NCI-H524 treated with DMSO at 0.1 percent for 48 hours (cell line): ENCODE measurements around the gene HOXB2.
"Not testable (repeated sequence)": the region's sequence is repeated elsewhere in the genome, so short reads cannot be mapped to it uniquely, and the experiment has no call there.

Experiments used
- DNase-seq: peaks from one replicate; lab custom pipeline; 2025; lab: John Stamatoyannopoulos, UW

The HOXB2 gene

DNA sequence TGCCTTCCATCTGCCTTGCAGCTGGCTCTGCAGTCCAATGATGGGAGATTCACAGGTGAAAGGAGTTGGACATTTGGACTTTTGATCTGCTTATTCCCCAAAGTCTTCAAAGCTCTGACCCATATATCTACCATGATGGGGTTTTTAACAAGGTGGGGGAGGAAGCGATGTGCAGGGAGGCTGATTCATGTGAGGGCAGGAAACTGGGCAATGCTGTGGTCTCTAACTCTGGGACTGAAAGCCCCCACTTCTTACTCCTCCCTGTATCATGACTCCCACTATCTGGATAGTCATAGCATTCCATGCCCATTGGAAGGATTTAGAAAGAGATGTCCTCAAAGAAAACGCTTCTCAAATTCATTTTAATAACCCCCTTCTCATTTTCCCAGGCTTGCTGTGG lies 30.4 kb downstream of the HOXB2 start:
- DNase-seq = no peak

DNA sequence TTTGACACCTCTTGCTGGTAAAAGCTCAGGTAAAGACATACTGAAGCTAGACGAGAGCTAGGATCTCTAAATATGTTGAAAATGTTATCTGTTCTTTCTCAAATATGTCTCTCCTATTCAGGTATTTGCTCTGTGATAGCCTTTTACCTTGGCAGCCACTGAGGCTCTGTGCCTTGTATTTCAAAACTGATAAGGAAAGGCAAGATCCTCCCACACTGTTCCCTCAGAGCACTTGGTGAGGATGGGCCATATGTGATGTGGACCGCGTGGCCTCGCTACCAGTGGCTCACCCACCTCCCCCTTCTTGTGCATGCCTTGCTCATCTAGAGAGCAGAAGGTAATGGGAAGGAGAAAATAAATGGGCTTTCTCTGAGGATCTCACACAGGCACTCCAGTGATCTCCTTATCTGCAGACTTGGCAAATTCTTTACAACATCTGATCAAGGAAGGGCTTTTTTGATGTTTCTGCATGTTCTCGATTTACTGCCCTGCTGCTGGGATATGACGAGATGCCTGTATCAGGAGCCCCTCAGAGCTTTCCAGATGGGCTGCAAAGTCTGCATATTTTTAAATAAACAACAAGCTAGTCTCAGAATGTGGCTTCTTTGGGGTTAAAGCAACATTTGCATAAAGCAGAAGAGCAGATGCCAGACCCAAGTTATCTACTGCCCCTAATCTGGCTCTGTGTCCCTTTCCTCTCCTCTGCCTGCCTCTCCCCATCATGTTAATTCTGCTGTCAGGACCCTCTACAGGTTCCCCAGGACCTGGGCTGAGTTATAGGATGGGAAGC lies 31.0 kb downstream of the HOXB2 start:
- DNase-seq = no peak

DNA sequence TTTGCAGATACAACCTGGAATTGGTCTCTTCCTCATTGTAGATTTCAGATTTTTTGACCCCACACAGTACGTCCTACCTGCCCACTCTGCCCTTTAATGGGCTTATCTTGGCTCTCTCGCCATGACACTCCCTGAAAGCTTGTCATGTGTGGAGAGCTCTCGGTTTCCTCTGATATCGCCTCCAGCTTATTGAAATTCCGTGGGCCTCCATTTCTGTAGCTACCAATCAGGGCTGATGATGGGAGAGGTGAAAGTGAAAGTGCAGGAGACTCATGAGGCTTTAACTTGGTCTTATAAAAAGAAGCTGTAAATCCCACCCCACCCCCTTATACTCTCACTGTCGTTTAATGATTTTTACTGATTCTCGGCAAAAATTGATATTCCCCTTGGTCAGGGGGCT lies 31.8 kb downstream of the HOXB2 start:
- no peak for DNase-seq

DNA sequence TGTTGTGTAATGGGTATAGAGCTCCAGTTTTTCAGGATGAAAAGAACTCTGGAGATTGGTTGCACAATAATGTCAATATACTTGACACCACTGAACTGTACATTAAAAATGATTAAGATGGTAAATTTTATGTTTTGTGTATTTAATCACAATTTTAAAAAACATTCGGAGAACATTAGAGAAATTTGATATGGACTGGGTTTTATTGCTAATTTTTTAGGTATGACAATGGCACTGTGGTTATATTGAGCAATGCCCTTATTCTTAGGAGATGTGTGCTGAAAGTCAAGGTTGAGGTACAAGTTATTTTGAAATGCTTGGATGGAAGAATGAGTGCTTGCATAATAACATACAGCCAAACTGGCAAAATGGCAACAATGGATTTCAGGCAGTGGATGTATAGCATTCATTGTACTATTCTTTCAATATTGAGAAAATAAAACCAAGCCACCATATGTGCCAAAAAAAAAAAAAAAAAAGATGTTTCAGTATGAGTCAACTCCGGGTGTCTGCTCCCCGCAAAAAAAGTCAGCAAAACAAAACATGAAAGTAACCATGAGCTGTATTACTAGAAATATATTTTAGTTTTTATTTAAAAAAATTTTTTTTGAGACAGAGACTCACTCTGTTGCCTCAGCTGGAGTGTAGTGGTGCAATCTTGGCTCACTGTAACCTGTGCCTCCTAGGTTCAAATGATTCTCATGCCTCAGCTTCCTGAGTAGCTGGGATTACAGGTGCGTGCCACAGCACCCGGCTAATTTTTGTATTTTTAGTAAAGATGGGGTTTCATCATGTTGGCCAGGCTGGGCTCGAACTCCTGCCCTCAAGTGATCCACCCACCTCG lies 33.9 kb downstream of the HOXB2 start:
- DNase-seq = no peak

DNA sequence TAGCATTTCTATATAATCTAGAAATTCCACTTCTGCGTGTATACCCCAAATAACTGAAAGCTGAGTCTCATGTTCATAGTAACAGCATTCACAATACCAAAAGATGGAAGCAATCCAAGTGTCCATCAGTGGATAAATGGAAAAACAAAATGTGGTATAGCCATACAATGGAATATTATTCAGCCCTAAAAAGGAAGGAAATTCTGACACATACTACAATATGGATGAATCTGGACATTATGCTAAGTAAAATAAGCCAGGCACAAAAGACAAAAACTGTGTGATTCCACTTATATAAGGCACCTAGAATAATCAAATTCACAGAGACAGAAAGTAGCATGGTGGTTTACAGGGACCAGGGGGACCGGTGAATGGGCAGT lies 34.5 kb downstream of the HOXB2 start:
- no peak for DNase-seq

DNA sequence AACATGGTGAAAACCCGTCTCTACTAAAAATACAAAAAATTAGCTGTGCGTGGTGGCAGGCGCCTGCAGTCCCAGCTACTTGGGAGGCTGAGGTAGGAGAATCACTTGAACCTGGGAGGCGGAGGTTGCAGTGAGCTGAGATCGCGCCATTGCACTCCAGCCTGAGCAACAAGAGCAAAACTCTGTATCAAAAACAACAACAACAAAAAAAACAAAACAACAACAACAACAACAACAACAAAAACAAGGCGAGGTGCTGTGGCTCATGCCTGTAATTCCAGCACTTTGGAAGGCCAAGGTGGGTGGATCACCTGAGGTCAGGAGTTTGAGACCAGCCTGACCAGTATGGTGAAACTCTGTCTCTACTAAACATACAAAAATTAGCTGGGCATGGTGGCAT lies 35.2 kb downstream of the HOXB2 start:
- DNase-seq = not testable (repeated sequence)

DNA sequence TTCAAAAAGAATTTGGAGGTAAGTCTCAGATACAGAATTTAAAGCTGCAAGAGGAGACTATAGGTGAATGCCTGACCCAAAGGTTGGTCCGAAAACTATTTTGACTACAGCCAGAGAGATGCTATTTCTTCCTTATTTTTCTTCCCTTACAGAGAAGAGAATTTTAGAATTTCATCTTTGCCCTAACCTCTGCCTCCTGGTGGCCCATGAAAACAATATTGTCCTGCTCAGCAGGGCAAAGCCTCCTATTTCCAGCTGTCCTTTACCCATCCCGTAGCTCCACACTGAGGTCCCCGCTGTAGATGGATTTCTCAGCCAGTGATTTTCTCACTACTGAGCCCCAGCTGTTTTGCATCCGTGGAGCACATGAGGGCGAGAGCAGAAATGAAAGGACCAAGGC lies 38.7 kb downstream of the HOXB2 start:
- no peak for DNase-seq

DNA sequence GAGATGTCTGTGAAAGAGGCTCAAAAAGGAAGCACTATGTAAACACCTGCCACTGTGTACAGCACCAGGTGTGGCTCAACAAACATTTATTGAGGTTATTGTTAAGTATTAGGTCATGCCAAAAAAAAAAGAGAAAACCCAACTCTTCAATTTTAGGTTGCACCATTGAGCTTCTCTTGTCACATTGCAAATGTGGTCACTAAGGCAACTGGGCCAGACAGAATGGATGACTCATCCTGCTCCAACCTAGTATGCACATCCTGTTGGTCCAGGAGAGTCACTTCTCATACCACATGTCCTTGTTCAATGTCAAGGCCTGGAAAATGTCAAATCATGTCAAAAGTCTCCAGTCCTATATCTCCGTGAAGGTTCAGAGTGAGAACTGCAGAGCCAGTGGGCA lies 39.1 kb downstream of the HOXB2 start:
- no peak for DNase-seq

DNA sequence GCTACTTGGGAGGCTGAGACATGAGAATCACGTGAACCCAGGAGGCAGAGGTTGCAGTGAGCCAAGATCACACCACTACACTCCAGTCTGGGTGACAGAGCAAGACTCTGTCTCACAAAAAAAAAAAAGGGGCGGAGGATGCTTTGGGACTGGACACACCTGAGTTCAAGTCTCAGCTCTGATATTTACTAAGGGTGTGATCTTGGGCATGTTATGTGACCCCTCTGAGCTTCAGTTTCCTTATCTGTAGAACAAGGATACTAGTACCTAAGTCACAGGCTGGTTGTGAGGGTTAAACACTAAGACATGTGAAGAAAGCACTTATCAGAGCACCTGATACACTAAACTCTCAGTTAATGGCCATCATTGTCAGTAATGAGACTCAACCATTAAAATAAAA lies 40.0 kb downstream of the HOXB2 start:
- no peak for DNase-seq

DNA sequence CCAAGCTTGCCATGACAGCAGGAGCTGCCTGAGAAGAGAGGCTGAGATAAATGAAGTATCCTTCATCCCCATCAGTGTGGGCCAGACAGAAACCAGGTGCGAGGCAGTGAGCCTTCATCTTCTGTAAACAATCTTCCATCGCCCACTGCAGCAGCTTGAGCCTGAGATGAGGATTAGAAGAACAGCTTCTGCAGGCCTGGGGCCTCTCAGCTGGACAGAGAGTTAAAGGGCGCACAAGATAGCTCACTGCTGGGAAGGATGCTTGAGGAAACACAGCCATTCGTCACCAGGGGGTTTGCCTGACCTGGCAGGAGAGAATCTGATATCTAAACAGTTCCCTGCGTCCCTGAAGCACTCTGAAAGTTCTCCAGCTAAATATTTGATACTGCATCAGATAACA lies 41.2 kb downstream of the HOXB2 start:
- DNase-seq = no peak

DNA sequence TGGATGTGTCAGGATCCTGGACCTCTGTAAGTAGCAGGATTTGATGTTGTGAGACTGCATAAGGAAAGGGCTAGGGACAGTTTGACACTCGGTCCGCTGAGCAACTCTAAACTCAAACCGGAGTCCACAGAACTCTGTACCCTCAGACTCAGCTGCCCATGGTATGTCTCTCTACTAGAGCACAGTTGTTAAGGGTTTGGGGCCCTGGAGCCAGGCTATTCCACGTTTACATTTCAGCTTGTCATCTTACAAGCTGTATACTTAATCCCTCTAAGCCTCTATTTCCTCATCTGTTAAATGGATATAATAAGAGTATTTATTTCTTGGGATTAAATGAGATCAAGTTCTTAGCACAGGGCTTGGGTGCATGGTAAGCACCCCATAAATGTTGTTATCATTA lies 42.0 kb downstream of the HOXB2 start:
- no peak for DNase-seq

DNA sequence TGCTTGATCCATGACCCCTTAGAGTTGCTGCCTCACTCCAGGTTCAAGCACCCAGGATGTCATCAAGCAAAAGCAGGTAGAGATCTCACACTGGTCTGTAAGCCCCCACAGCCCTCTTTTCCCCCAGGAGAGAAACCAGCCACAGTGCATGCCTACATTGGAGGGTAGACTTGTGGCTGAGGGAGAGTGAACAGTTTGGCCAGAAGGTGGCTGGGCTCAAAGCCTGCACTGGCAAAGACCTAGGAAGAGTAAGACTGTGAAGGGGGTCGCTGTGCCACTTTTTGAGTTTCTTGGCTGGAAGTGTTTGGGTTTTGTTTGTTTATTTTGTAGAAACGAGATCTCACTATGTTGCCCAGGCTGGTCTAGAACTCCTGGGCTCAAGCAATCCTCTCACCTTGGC lies 42.6 kb downstream of the HOXB2 start:
- no peak for DNase-seq

DNA sequence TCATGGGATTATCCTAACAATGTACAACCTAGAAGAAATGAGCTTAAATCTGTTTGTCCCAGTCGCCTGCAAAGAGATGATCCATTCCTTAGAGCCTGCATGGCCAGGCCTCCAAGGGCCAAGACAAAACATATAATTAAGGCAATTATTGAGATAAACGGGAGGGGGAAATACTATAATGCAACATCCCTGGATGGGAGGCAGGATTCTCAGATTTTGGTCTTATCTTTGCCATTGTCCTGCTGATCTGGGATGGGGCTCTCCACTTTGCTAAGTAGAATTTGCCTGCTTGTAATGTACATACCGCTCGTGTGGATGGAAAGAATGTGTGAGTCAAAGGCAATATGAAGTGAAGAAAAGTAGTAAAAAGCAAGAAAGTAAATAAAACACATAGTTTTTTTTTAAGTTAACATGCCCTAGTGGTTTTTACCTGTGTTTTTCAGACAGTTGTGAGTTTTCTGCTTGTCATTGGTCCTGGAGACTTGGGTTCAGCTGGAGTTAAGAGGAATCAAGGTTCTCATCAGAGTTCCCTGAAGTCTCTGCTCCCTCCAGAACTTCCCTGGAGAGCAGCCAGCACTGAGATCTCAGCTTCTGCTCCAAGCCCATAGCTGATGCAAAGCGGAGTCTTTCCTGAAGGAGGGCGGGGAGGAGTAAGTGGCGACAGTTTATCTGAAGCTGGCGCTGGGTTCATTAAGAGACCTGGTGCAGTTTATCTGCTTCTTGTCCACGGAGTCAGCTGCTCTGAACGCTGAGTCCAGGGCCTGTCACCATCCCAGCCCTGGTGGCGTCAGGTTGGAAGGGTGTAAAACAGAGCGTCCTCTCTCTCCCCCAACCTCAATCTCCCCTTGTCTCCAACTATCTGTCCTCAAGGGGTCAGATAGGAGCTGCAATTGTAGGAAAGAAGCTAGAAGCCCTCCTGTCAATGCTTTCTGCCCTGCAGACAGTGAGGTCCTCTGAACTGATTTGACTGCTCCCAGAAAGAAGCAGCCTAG lies 44.2 kb downstream of the HOXB2 start:
- no peak for DNase-seq

DNA sequence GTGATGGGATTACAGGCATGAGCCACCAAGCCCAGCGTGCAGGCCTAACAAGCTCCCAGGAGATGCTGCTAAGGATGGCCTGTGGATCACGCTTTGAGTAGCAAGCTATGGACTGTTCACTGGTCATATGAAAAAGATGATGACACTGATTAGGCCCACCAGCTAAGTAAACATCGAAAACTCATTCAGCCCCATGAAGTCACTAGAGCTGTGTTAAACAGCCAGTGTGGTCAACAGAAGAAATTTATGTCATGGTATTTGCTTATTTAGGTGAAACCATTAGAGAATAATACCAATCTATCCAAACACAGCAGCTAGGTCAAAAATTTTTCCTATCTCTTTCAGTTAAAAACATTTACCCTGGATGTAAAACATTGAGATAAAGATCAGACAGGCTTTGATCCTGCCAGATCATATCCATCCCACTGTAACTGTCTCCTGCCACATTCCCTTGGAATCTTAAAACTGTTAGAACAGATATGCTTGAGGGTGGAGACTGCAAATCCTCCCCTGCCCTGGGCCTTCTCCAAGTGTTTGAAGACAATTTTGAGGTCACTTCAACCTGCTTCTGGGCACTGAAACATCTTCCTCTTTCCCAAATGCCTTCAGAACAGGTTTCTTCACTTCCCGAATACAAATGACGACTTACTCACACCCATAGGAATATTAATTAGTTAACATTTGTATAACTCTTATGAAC lies 45.0 kb downstream of the HOXB2 start:
- no peak for DNase-seq

DNA sequence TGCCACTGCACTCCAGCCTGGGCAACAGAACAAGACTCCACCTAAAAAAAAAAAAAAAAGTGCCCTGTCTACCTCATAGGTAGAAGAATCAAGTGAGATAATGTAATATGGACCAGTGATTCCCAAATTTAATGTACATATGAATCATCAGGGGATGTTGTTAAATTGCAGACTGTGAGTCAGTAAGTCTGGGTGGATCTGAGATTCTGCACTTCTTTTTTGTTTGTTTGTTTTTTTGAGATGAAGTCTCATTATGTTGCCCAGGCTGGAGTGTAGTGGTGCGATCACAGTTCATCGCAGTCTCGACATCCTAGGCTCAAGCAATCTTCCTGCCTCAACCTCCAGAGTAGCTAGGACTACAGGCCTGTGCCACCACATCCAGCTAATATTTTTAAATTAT lies 45.7 kb downstream of the HOXB2 start:
- no peak for DNase-seq

DNA sequence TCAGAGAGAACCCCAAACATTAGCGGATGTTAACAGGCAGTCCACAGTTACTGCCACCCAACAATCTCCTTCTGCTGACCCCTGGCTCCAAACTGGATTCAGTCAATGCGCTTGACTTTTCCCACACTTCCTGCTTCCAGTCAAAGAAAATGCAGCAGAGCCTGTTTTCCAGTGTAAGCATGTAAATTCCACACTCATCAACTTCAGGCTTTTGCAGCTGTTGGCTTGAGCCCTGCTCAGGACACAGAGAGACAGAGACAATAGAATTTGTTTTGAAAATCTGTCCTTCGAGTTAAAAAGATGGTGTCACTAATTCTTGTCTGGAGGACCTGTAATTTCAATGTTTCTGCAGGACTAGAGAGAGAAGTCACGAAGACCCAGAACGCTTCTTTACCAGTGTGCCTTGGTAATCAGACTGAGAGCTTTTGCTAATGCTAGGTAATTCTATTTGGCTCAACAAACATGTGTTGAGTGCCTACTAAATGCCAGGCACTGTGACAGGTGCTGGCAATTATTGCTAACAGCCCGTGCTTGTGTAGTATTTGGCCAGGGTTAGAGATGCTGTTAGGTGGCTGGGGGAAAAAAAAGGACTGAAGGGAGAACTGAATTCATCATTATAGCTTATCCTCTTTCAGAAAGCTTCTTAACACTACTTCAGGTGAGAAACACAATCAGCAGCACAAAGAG lies 46.6 kb downstream of the HOXB2 start:
- no peak for DNase-seq

DNA sequence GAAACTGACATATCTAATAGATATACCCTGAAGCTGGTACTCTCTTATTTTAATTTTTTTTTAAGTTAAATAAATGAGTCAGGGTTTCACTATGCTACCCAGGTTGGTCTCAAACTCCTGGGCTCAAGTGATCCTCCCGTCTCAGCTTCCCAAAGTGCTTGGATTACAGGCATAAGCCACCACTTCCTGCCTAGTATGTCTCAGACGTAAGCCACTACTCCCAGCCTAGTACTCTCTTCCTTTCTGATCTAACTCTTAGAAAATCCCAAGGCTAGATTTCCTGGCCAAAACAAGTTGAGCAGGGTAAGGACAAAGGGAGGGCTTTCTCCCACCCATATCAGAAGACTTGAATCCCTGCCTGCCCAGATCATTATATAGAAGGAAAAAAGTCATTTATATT lies 47.8 kb downstream of the HOXB2 start:
- DNase-seq = no peak

DNA sequence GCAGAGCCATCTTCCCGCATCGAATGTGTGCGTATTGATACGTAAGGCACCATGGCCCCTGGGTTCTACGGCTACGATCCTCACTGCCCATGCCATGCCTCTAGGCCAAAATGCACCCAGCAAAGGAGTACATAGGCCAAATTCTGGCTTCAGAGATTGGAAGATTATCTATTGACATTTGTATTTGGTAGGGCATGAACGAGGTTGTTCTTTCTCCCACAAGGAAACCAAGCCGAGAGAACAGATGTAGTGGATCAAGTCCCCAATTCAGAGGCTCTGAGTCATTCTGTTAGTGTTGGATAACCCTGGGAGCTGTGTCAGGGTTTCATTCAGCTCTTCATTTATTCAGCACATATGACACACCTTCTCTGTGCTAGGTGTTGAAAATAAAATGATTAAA lies 50.6 kb downstream of the HOXB2 start:
- DNase-seq = no peak
